ENCODE data around the gene ZNF764. TPM values are rescaled to one million over a fixed set of nuclear protein-coding genes. Genes with fewer than 3 reads are reported as not detected.

Gene ZNF764
- polyA plus RNA-seq, 1 donor (not counting 4 experiments of a cell fraction or from before 2014, with no cell fraction given), result 1.6 TPM

- Histone ChIP-seq H4K20me1 (ENCODE audit: control insufficient read depth, extremely low read depth, insufficient read depth, low read length) (no peaks in the 10 kb centered on the region), H3K27ac (ENCODE audit: control insufficient read depth, insufficient read depth, low read length) (peak overlapping the region; percentile 84), H2AFZ (ENCODE audit: control insufficient read depth, low read length) (peak overlapping the region; percentile 90), H3K9ac (ENCODE audit: control insufficient read depth, extremely low read depth, insufficient read depth, low read length) (peak overlapping the region; percentile 91), H3K9me1 (ENCODE audit: control insufficient read depth, extremely low read depth, insufficient read depth, low read length) (no peaks in the 10 kb centered on the region), H3K4me2 (ENCODE audit: control insufficient read depth, extremely low read depth, insufficient read depth, low read depth, low read length) (peak overlapping the region; percentile 85), H3K79me2 (ENCODE audit: control insufficient read depth, insufficient read depth, low read length) (peaks cover 18% of the 10 kb centered on the region), H3K4me3 (ENCODE audit: control insufficient read depth in 2 of 3, extremely low read depth in 1 of 3, insufficient read depth in 2 of 3, low read depth in 1 of 3, low read length in 3 of 3) (peak overlapping the region in 1 of 3 experiments; percentile 48), H3K9me3 (ENCODE audit: control insufficient read depth, low read depth, low read length) (no peaks in the 10 kb centered on the region), H3K36me3 (ENCODE audit: control insufficient read depth in 2 of 2, extremely low read depth in 1 of 2, insufficient read depth in 2 of 2, low read length in 2 of 2) (peaks cover 0 to 8% of the 10 kb centered on the region in 2 experiments), H3K4me1 (ENCODE audit: control insufficient read depth, extremely low read depth, insufficient read depth, low read length) (peaks cover 11% of the 10 kb centered on the region), H3K27me3 (ENCODE audit: control insufficient read depth, extremely low read depth, insufficient read depth, low read length) (no peaks in the 10 kb centered on the region)
- no peak for FAIRE-seq
- TF ChIP-seq EZH2 (IDR thresholded peaks at IDR 0.05; ENCODE audit: low read length) (no peak), CTCF (optimal IDR thresholded peaks at IDR 0.05 in 1 of 3, IDR thresholded peaks at IDR 0.05 in 1 of 3, conservative IDR thresholded peaks at IDR 0.05 in 1 of 3; ENCODE audit: extremely low read depth in 1 of 3, insufficient read depth in 2 of 3, low read length in 3 of 3) (no peak)
- dilution Hi-C loops (cut with MboI; ENCODE audit: extremely low pct_ligation_motif_present, low sequenced_read_pairs), result no loop called here
- DNase-seq (ENCODE audit: low read depth, low spot score), result no peak
Observed at GRCh38 chr16:30558789-30559377, 709 bp upstream of the ZNF764 start.

- peaks cover 0 to 8% of the 10 kb centered on the region in 2 experiments for H3K36me3 ChIP-seq (ENCODE audit: control insufficient read depth in 2 of 2, extremely low read depth in 1 of 2, insufficient read depth in 2 of 2, low read length in 2 of 2)
- no peaks in the 10 kb centered on the region for H3K9me1 ChIP-seq (ENCODE audit: control insufficient read depth, extremely low read depth, insufficient read depth, low read length)
- H2AFZ ChIP-seq (ENCODE audit: control insufficient read depth, low read length), result peak overlapping the region; percentile 81
- peak overlapping the region; percentile 91 for H3K9ac ChIP-seq (ENCODE audit: control insufficient read depth, extremely low read depth, insufficient read depth, low read length)
- dilution Hi-C loops (cut with MboI; ENCODE audit: extremely low pct_ligation_motif_present, low sequenced_read_pairs), result no loop called here
- FAIRE-seq, result no peak
- TF ChIP-seq EZH2 (IDR thresholded peaks at IDR 0.05; ENCODE audit: low read length) (no peak), CTCF (optimal IDR thresholded peaks at IDR 0.05 in 1 of 3, IDR thresholded peaks at IDR 0.05 in 1 of 3, conservative IDR thresholded peaks at IDR 0.05 in 1 of 3; ENCODE audit: extremely low read depth in 1 of 3, insufficient read depth in 2 of 3, low read length in 3 of 3) (no peak)
- peak overlapping the region; percentile 85 for H3K4me2 ChIP-seq (ENCODE audit: control insufficient read depth, extremely low read depth, insufficient read depth, low read depth, low read length)
- DNase-seq (ENCODE audit: low read depth, low spot score), result no peak
- no peaks in the 10 kb centered on the region for H3K9me3 ChIP-seq (ENCODE audit: control insufficient read depth, low read depth, low read length)
- no peaks in the 10 kb centered on the region for H3K27me3 ChIP-seq (ENCODE audit: control insufficient read depth, extremely low read depth, insufficient read depth, low read length)
- peaks cover 18% of the 10 kb centered on the region for H3K79me2 ChIP-seq (ENCODE audit: control insufficient read depth, insufficient read depth, low read length)
- H3K4me1 ChIP-seq (ENCODE audit: control insufficient read depth, extremely low read depth, insufficient read depth, low read length), result peaks cover 11% of the 10 kb centered on the region
- H3K27ac ChIP-seq (ENCODE audit: control insufficient read depth, insufficient read depth, low read length), result peak overlapping the region; percentile 84
- H3K4me3 ChIP-seq (ENCODE audit: control insufficient read depth in 2 of 3, extremely low read depth in 1 of 3, insufficient read depth in 2 of 3, low read depth in 1 of 3, low read length in 3 of 3), result peak overlapping the region; percentile 70 to 86 (median 83)
- H4K20me1 ChIP-seq (ENCODE audit: control insufficient read depth, extremely low read depth, insufficient read depth, low read length), result no peaks in the 10 kb centered on the region
Observed at GRCh38 chr16:30557707-30557956, 542 bp downstream of the ZNF764 start.
